SK-N-SH (cell line): ENCODE results near the gene IL13RA1. TPM values are rescaled to one million over a fixed set of nuclear protein-coding genes. Genes with fewer than 3 reads are reported as not detected.

Experiments
- CTCF ChIA-PET: fragments of 300-600, 350-600 bp; formaldehyde crosslinking; extraction: SDS; loops from one replicate; lab custom pipeline; 2021; lab: Yijun Ruan, JAX
- POLR2A ChIA-PET: fragments of 350-600 bp; sonication (Branson Sonifier 250); formaldehyde crosslinking; extraction: SDS; loops from one replicate; lab custom pipeline; 2020; ENCODE audit warnings: antibody characterized with exemption, inconsistent platforms; lab: Yijun Ruan, JAX
- DNase-seq: peaks from one replicate; pipeline ENCODE4 v3.0.0; 2012
- H2AFZ ChIP-seq: fragments of 200-600 bp; sonication (generic); 2 replicates; pipeline ENCODE4 v1.8.1; 2016; ENCODE audit warnings: antibody characterized with exemption, mild to moderate bottlenecking, low read depth
- H3F3A ChIP-seq: fragments of 200-600 bp; sonication (generic); replicated peaks from 2 replicates; pipeline ENCODE3; 2016; ENCODE audit warnings: antibody characterized with exemption, mild to moderate bottlenecking; ENCODE audit not compliant: insufficient read depth
- H3K27ac ChIP-seq, 2 experiments: fragments of 200-500 bp in 1 of 2; fragments of 200-600 bp in 1 of 2; sonication (Bioruptor generic) in 1 of 2; sonication (generic), shearing (Covaris generic) in 1 of 2; 2 replicates each; pipeline versions ENCODE4 v1.5.1 to v1.6.1; 2014 to 2016; ENCODE audit warnings: low read depth in 2 of 2, inconsistent platforms in 1 of 2, low read length in 1 of 2, mild to moderate bottlenecking in 1 of 2, mixed read lengths in 1 of 2
- H3K27me3 ChIP-seq: fragments of 200-600 bp; sonication (generic), shearing (Covaris generic); 2 replicates; pipeline ENCODE4 v1.6.1; 2016; ENCODE audit warnings: mixed run types; ENCODE audit not compliant: insufficient read depth
- H3K36me3 ChIP-seq, 2 experiments: fragments of 200-500 bp in 1 of 2; fragments of 200-600 bp in 1 of 2; sonication (Bioruptor generic) in 1 of 2; sonication (generic) in 1 of 2; replicated peaks in 1 of 2; 2 replicates each; pipeline versions ENCODE3 to v1.5.1; 2014 to 2016; ENCODE audit warnings: low read length in 1 of 2, mild to moderate bottlenecking in 1 of 2; ENCODE audit not compliant: insufficient read depth in 2 of 2, control insufficient read depth in 1 of 2
- H3K4me1 ChIP-seq, 2 experiments: fragments of 200-500 bp in 1 of 2; fragments of 200-600 bp in 1 of 2; sonication (Bioruptor generic) in 1 of 2; sonication (generic), shearing (Covaris generic) in 1 of 2; 2 replicates each; pipeline versions ENCODE4 v1.5.1 to v1.6.1; 2014 to 2016; ENCODE audit warnings: low read depth in 1 of 2, low read length in 1 of 2, mixed run types in 1 of 2; ENCODE audit not compliant: insufficient read depth in 2 of 2, control insufficient read depth in 1 of 2
- H3K4me2 ChIP-seq: fragments of 200-600 bp; sonication (generic), shearing (Covaris generic); 2 replicates; pipeline ENCODE4 v1.6.1; 2017; ENCODE audit warnings: mixed run types
- H3K4me3 ChIP-seq, 2 experiments: fragments of 200-500 bp in 1 of 2; fragments of 200-600 bp in 1 of 2; sonication (Bioruptor generic) in 1 of 2; sonication (generic), shearing (Covaris generic) in 1 of 2; 2 replicates each; pipeline versions ENCODE4 v1.5.1 to v1.8.1; 2014 to 2016; ENCODE audit warnings: low read depth in 2 of 2, inconsistent platforms in 1 of 2, low read length in 1 of 2, mild to moderate bottlenecking in 1 of 2, mixed read lengths in 1 of 2, moderate library complexity in 1 of 2
- H3K79me2 ChIP-seq: fragments of 200-600 bp; sonication (generic); 2 replicates; pipeline ENCODE4 v1.8.1; 2017; ENCODE audit warnings: mild to moderate bottlenecking; ENCODE audit not compliant: insufficient read depth
- H3K9ac ChIP-seq: fragments of 200-600 bp; sonication (generic); 2 replicates; pipeline ENCODE4 v1.6.1; 2017; ENCODE audit warnings: mixed run types
- H3K9me2 ChIP-seq: fragments of 200-600 bp; sonication (generic); 2 replicates; pipeline ENCODE4 v1.6.1; 2017; ENCODE audit warnings: mixed run types
- H3K9me3 ChIP-seq: fragments of 200-600 bp; sonication (generic); 2 replicates; pipeline ENCODE4 v1.6.1; 2017; ENCODE audit warnings: mixed run types, mild to moderate bottlenecking, moderate library complexity
- H4K20me1 ChIP-seq: fragments of 200-600 bp; sonication (generic); 2 replicates; pipeline ENCODE4 v1.6.1; 2017; ENCODE audit warnings: mild to moderate bottlenecking, mixed run types; ENCODE audit not compliant: insufficient read depth
- ELF1 ChIP-seq: IDR thresholded peaks from 2 replicates; pipeline ENCODE4 v1.4.0; 2012
- EP300 ChIP-seq, 2 experiments: IDR thresholded peaks; 2 replicates each; pipeline versions ENCODE4 v1.4.0 to v1.6.1; 2012; ENCODE audit warnings: borderline replicate concordance in 1 of 2, low read depth in 1 of 2, low read length in 1 of 2
- EZH2phosphoT487 ChIP-seq: fragments of 200-600 bp; sonication (generic); IDR thresholded peaks from 2 replicates; pipeline ENCODE4 v1.6.1; 2017; ENCODE audit warnings: low read depth, mixed run types, mild to moderate bottlenecking, antibody characterized with exemption, moderate library complexity, borderline replicate concordance
- FOSL2 ChIP-seq: IDR thresholded peaks from 2 replicates; pipeline ENCODE4 v1.4.0; 2012; ENCODE audit warnings: low read depth, mild to moderate bottlenecking, moderate library complexity, borderline replicate concordance
- FOXJ3 ChIP-seq: sonication (generic); formaldehyde crosslinking; IDR thresholded peaks from 2 replicates; pipeline ENCODE4 v1.5.1; 2020; ENCODE audit warnings: mild to moderate bottlenecking, missing genetic modification reagents
- FOXM1 ChIP-seq: IDR thresholded peaks from 2 replicates; pipeline ENCODE4 v1.4.0; 2012; ENCODE audit warnings: low read depth, mild to moderate bottlenecking
- GATA2 ChIP-seq: sonication (generic); formaldehyde crosslinking; IDR thresholded peaks from 2 replicates; pipeline ENCODE4 v1.5.0; 2020; ENCODE audit warnings: mild to moderate bottlenecking, missing genetic modification reagents
- IRF3 ChIP-seq: fragments of 150-350 bp; IDR thresholded peaks from 2 replicates; pipeline ENCODE4 v1.6.1; 2016; ENCODE audit warnings: mild to moderate bottlenecking, low read depth, low read length
- JUND ChIP-seq: IDR thresholded peaks from 2 replicates; pipeline ENCODE4 v1.4.0; 2012
- MEF2A ChIP-seq: IDR thresholded peaks from 2 replicates; pipeline ENCODE4 v1.4.0; 2012; ENCODE audit warnings: low read depth, borderline replicate concordance
- RCOR1 ChIP-seq: fragments of 150-350 bp; IDR thresholded peaks from 2 replicates; pipeline ENCODE4 v1.6.1; 2017; ENCODE audit warnings: antibody characterized with exemption, low read length
- RFX5 ChIP-seq: IDR thresholded peaks from 2 replicates; pipeline ENCODE4 v1.6.1; 2012; ENCODE audit warnings: mild to moderate bottlenecking, improper control_type of control experiment, low read length
- TCF12 ChIP-seq: IDR thresholded peaks from 2 replicates; pipeline ENCODE4 v1.4.0; 2012
- TEAD4 ChIP-seq: IDR thresholded peaks from 2 replicates; pipeline ENCODE4 v1.4.0; 2012; ENCODE audit warnings: mild to moderate bottlenecking, borderline replicate concordance; ENCODE audit not compliant: insufficient read depth
- USF1 ChIP-seq: IDR thresholded peaks from 2 replicates; pipeline ENCODE4 v1.4.0; 2012; ENCODE audit warnings: low read depth, borderline replicate concordance
- YY1 ChIP-seq: IDR thresholded peaks from 2 replicates; pipeline ENCODE4 v1.4.0; 2012; ENCODE audit warnings: low read depth, mild to moderate bottlenecking
- WGBS: methylation state at CpG from one replicate; pipeline ENCODE4 v1.1.6; 2017; ENCODE audit warnings: low lambda C conversion rate; 5-methylcytosine and 5-hydroxymethylcytosine counted together
- polyA plus RNA-seq, 3 experiments: library from polyadenylated mRNA; depleted of rRNA; stranded (reverse); fragments of >200 nt; gene quantifications; 2 replicates each; pipeline ENCODE4 v1.2.3, GENCODE V29; 2012
- TF ChIP-seq, protein P1 (sequence below): fragments of 150-350 bp; IDR thresholded peaks from 2 replicates; pipeline ENCODE4 v1.6.1; 2017; ENCODE audit warnings: antibody characterized with exemption, low read length, low read depth, borderline replicate concordance
- TF ChIP-seq, protein P2 (sequence below): IDR thresholded peaks from 2 replicates; pipeline ENCODE4; 2012

IL13RA1 gene
- polyA plus RNA-seq, 1 of the 3 experiments (the other 2 are of a cell fraction): 27.0 TPM

- H4K20me1 ChIP-seq: no peaks in the 10 kb centered on the region
- no peak overlapping the region for H3K27ac ChIP-seq
- 47% methylated on average over 5 of the region's 5 CpGs for WGBS
- TF ChIP-seq RCOR1: no peak
- TF ChIP-seq ELF1: no peak
- no peak for TF ChIP-seq JUND
- no peak for TF ChIP-seq GATA2 (CRISPR knock-in tag)
- TF ChIP-seq TEAD4: no peak
- no peak for TF ChIP-seq RFX5
- H3K36me3 ChIP-seq: peaks cover 0 to 3% of the 10 kb centered on the region in 2 experiments
- H3K4me2 ChIP-seq: no peak overlapping the region
- H3K4me1 ChIP-seq: no peaks in the 10 kb centered on the region
- POLR2A ChIA-PET: no interaction called here
- H3K79me2 ChIP-seq: no peaks in the 10 kb centered on the region
- H3K9me2 ChIP-seq: no peaks in the 10 kb centered on the region
- no peak overlapping the region for H3K9ac ChIP-seq
- H3K4me3 ChIP-seq: no peak overlapping the region
- CTCF ChIA-PET: interaction anchor here (0.9 to 1.1 kb wide), 2 partner anchors 44 to 151 kb away, joined by 3 read pairs; no protein-coding TSS in a partner anchor
- no peak overlapping the region for H2AFZ ChIP-seq
- DNase-seq: no peak
- H3F3A ChIP-seq: no peaks in the 10 kb centered on the region
- H3K9me3 ChIP-seq: no peaks in the 10 kb centered on the region
- no peaks in the 10 kb centered on the region for H3K27me3 ChIP-seq
Observed at GRCh38 chrX:118795528-118796280, 68.3 kb downstream of the IL13RA1 start.

DNA sequence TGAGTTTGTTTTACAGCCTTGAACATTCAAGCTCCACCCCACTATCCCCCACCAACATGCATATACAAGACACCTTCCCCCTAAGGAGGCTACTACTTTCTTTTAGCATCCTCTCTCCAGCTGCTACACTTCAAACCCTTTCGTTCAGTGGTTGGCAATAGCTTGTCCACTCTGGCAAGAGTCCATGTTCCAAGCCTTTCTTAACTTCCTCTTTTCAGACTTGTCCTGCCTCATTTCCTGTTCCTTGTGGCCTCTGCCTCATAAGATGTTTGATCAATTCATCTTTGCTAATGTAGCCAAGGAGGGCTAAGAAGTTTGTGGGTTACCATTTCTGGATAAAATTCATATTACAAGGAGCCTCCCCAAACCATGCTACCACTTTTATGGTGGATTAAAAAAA is 75.5 kb downstream of the IL13RA1 start:
- WGBS: 54% methylated on average over 1 of the region's 1 CpG
- Histone ChIP-seq H3K4me3 (no peak overlapping the region), H3K4me1 (no peaks in the 10 kb centered on the region), H4K20me1 (no peaks in the 10 kb centered on the region), H3K4me2 (no peak overlapping the region), H3K79me2 (no peaks in the 10 kb centered on the region), H3K36me3 (no peaks in the 10 kb centered on the region), H3K27me3 (no peaks in the 10 kb centered on the region), H2AFZ (no peak overlapping the region), H3K9ac (no peak overlapping the region), H3K9me2 (no peaks in the 10 kb centered on the region), H3K27ac (no peak overlapping the region), H3F3A (no peaks in the 10 kb centered on the region), H3K9me3 (no peaks in the 10 kb centered on the region)
- DNase-seq: no peak
- ChIA-PET POLR2A (no interaction called here), CTCF (interaction anchor here (1.4 kb wide), 1 partner anchor 343 kb away, joined by 5 read pairs; no protein-coding TSS in a partner anchor)
- TF ChIP-seq RFX5: no peak
- TF ChIP-seq FOSL2: no peak
- TF ChIP-seq, protein P1, sequence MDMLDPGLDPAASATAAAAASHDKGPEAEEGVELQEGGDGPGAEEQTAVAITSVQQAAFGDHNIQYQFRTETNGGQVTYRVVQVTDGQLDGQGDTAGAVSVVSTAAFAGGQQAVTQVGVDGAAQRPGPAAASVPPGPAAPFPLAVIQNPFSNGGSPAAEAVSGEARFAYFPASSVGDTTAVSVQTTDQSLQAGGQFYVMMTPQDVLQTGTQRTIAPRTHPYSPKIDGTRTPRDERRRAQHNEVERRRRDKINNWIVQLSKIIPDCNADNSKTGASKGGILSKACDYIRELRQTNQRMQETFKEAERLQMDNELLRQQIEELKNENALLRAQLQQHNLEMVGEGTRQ: no peak
- no peak for TF ChIP-seq TCF12
- no peak for TF ChIP-seq EP300 (IDR thresholded peaks at IDR 0.05; ENCODE audit: borderline replicate concordance in 1 of 2, low read depth in 1 of 2, low read length in 1 of 2)
- TF ChIP-seq TEAD4: no peak
- no peak for TF ChIP-seq IRF3
- TF ChIP-seq USF1: no peak
- TF ChIP-seq YY1: no peak
- no peak for TF ChIP-seq JUND
- TF ChIP-seq EZH2phosphoT487: no peak
- no peak for TF ChIP-seq FOXM1
- TF ChIP-seq, protein P2, sequence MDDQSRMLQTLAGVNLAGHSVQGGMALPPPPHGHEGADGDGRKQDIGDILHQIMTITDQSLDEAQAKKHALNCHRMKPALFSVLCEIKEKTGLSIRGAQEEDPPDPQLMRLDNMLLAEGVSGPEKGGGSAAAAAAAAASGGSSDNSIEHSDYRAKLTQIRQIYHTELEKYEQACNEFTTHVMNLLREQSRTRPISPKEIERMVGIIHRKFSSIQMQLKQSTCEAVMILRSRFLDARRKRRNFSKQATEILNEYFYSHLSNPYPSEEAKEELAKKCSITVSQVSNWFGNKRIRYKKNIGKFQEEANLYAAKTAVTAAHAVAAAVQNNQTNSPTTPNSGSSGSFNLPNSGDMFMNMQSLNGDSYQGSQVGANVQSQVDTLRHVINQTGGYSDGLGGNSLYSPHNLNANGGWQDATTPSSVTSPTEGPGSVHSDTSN: no peak
- no peak for TF ChIP-seq MEF2A
- no peak for TF ChIP-seq FOXJ3 (CRISPR knock-in tag)
